Osteocyte (in vitro differentiated cells): ENCODE results near the gene CPLANE2. TPM values are rescaled to one million over a fixed set of nuclear protein-coding genes. Genes with fewer than 3 reads are reported as not detected.
"Not testable (repeated sequence)": the region's sequence is repeated elsewhere in the genome, so short reads cannot be mapped to it uniquely, and the experiment has no call there.

Source experiments
- DNase-seq: peaks from one replicate; pipeline ENCODE4 v3.0.0; 2021; ENCODE audit warnings: mixed read lengths; ENCODE audit not compliant: unreplicated experiment; ENCODE audit errors: extremely low spot score
- H3K27ac Mint-ChIP-seq: one replicate; pipeline ENCODE4 v1.8.0; 2021; ENCODE audit warnings: mild to moderate bottlenecking, mixed read lengths; ENCODE audit not compliant: unreplicated experiment
- H3K27me3 Mint-ChIP-seq: one replicate; pipeline ENCODE4 v1.8.0; 2021; ENCODE audit warnings: mixed read lengths; ENCODE audit not compliant: unreplicated experiment
- H3K36me3 Mint-ChIP-seq: one replicate; pipeline ENCODE4 v1.8.0; 2021; ENCODE audit warnings: mixed read lengths; ENCODE audit not compliant: unreplicated experiment
- H3K4me1 Mint-ChIP-seq: one replicate; pipeline ENCODE4 v1.8.0; 2021; ENCODE audit warnings: mixed read lengths; ENCODE audit not compliant: unreplicated experiment
- H3K4me3 Mint-ChIP-seq: one replicate; pipeline ENCODE4 v1.8.0; 2021; ENCODE audit warnings: mild to moderate bottlenecking, moderate library complexity, mixed read lengths; ENCODE audit not compliant: unreplicated experiment
- H3K9me3 Mint-ChIP-seq: one replicate; pipeline ENCODE4 v1.8.0; 2021; ENCODE audit warnings: mixed read lengths; ENCODE audit not compliant: unreplicated experiment
- total RNA-seq: library from RNA; stranded (reverse); gene quantifications from 2 replicates; pipeline ENCODE4 v1.2.1, GENCODE V29; 2021
- TF ChIP-seq, protein P1 (sequence below): fragments of 200-600 bp; sonication (generic); IDR thresholded peaks from 2 replicates; pipeline ENCODE4 v1.5.0; 2021; ENCODE audit warnings: antibody characterized with exemption, mild to moderate bottlenecking, moderate library complexity

Gene CPLANE2
- total RNA-seq, 1 donor from 2014 or later: 11.8 TPM

- TF ChIP-seq, protein P1, sequence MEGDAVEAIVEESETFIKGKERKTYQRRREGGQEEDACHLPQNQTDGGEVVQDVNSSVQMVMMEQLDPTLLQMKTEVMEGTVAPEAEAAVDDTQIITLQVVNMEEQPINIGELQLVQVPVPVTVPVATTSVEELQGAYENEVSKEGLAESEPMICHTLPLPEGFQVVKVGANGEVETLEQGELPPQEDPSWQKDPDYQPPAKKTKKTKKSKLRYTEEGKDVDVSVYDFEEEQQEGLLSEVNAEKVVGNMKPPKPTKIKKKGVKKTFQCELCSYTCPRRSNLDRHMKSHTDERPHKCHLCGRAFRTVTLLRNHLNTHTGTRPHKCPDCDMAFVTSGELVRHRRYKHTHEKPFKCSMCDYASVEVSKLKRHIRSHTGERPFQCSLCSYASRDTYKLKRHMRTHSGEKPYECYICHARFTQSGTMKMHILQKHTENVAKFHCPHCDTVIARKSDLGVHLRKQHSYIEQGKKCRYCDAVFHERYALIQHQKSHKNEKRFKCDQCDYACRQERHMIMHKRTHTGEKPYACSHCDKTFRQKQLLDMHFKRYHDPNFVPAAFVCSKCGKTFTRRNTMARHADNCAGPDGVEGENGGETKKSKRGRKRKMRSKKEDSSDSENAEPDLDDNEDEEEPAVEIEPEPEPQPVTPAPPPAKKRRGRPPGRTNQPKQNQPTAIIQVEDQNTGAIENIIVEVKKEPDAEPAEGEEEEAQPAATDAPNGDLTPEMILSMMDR: no peak
- H3K9me3 Mint-ChIP-seq: no peaks in the 10 kb centered on the region
- peaks cover 22% of the 10 kb centered on the region for H3K36me3 Mint-ChIP-seq
- H3K27me3 Mint-ChIP-seq: no peaks in the 10 kb centered on the region
- H3K4me3 Mint-ChIP-seq: no peak overlapping the region
- no peak for DNase-seq
- peaks cover 7% of the 10 kb centered on the region for H3K4me1 Mint-ChIP-seq
- H3K27ac Mint-ChIP-seq: no peak overlapping the region
These were observed 21.7 kb upstream of the CPLANE2 start for GRCh38 chr1:16258591-16259135.

DNA sequence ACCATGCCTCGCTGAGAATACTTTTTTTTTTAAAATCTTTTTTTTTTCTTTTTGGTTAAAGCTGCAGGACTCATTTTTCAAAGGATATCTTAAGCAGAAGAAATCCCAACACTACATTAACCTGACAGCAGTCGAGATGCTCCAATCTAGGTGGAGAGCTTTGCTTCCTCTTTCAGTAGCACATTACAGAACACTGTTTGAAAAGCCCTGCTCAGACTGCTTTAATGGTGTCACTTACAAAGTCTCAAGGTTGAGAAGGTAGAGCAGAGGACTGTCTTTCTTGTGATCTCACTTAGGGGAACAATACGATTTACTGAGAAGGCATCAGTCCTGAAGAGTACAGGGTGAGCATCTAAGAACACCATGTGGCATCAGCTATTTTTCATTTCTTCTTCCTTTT lies 21.0 kb upstream of the CPLANE2 start:
- H3K4me3 Mint-ChIP-seq: no peak overlapping the region
- TF ChIP-seq, protein P1: no peak
- H3K9me3 Mint-ChIP-seq: no peaks in the 10 kb centered on the region
- peaks cover 22% of the 10 kb centered on the region for H3K36me3 Mint-ChIP-seq
- no peak for DNase-seq
- no peak overlapping the region for H3K27ac Mint-ChIP-seq
- H3K27me3 Mint-ChIP-seq: no peaks in the 10 kb centered on the region
- peaks cover 7% of the 10 kb centered on the region for H3K4me1 Mint-ChIP-seq

GRCh38 chr1:16257556-16257955 lies 20.6 kb upstream of the CPLANE2 start:
- H3K9me3 Mint-ChIP-seq, H3K4me3 Mint-ChIP-seq, DNase-seq, H3K27ac Mint-ChIP-seq, H3K4me1 Mint-ChIP-seq, H3K27me3 Mint-ChIP-seq: not testable (repeated sequence)
- H3K36me3 Mint-ChIP-seq: peaks cover 24% of the 10 kb centered on the region

- Mint-ChIP-seq H3K9me3 (no peaks in the 10 kb centered on the region), H3K27ac (no peak overlapping the region), H3K4me1 (peaks cover 7% of the 10 kb centered on the region), H3K36me3 (peaks cover 32% of the 10 kb centered on the region), H3K27me3 (no peaks in the 10 kb centered on the region), H3K4me3 (no peak overlapping the region)
- TF ChIP-seq, protein P1: no peak
- DNase-seq: no peak
These were observed 19.5 kb upstream of the CPLANE2 start for GRCh38 chr1:16256478-16256877.

DNA sequence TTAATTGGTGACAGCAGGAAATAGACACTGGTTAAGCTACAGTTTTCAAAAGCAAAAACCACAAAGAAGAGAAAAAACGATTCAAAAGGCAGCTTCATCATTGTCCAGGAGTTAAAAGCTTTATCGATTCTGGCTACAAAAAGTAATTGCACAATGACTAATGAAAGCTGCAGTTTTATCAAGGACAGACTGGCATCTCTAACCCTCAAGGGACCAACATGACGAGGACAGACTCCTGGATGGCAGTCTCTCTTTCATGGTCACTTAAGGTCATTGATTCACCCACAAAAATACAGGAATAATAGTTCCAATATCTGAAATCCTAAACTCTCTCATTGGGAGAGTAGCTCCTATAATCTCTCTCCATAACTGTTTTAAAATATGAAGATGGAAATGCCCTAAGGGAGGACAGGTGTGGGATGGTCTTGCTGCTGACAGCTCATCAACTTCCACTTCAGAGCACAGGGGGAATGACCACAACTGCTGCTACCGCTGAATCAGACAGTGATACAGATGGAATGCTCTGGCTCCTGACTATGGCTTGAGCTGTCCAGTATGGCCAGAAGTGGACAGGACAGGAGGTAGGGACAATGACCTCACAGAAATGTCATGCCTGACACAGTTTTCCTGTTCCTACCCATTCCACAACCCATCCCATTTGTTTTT lies 17.4 kb upstream of the CPLANE2 start:
- Mint-ChIP-seq H3K4me3 (no peak overlapping the region), H3K9me3 (no peaks in the 10 kb centered on the region), H3K27ac (no peak overlapping the region), H3K4me1 (peaks cover 16% of the 10 kb centered on the region), H3K27me3 (no peaks in the 10 kb centered on the region), H3K36me3 (peaks cover 34% of the 10 kb centered on the region)
- no peak for DNase-seq
- TF ChIP-seq, protein P1: no peak
